ENCODE results near the gene CDK9.

- TF ChIP-seq PPARA (CRISPR knock-in tag; IDR thresholded peaks at IDR 0.05; ENCODE audit: borderline replicate concordance) (no peak), ZFP30 (CRISPR knock-in tag; IDR thresholded peaks at IDR 0.05) (no peak), ARNTL (CRISPR knock-in tag; IDR thresholded peaks at IDR 0.05; ENCODE audit: borderline replicate concordance, low read depth) (no peak), POU6F1 (CRISPR knock-in tag; IDR thresholded peaks at IDR 0.05; ENCODE audit: borderline replicate concordance, low read depth) (no peak), TOX (CRISPR knock-in tag; IDR thresholded peaks at IDR 0.05; ENCODE audit: borderline replicate concordance) (no peak), TCF4 (CRISPR knock-in tag; IDR thresholded peaks at IDR 0.05; ENCODE audit: borderline replicate concordance) (no peak), PATZ1 (CRISPR knock-in tag; IDR thresholded peaks at IDR 0.05; ENCODE audit: borderline replicate concordance) (no peak), ZNF8 (CRISPR knock-in tag; IDR thresholded peaks at IDR 0.05) (no peak)
Measured at GRCh38 chr9:127761061-127761460, 24.8 kb upstream of the CDK9 start.

All from SK-N-SH treated with all-trans-retinoic acid at 6 μM for 48 hours (cell line).